Measurements from ENCODE around the gene LYSET. TPM values are rescaled to one million over a fixed set of nuclear protein-coding genes. Genes with fewer than 3 reads are reported as not detected.

LYSET gene
- total and polyA plus RNA-seq, 10 donors, result 8.5 to 29.2 (median 15.2) TPM

GRCh38 chr14:93199031-93199430 lies 13.9 kb downstream of the LYSET start:
- Histone ChIP-seq H3K27ac (no peak overlapping the region), H3K27me3 (replicated peaks in 1 of 7) (no peaks in the 10 kb centered on the region), H3K36me3 (peaks cover 0 to 23% (median 0%) of the 10 kb centered on the region in 6 donors), H3K4me1 (peaks cover 0 to 8% (median 0%) of the 10 kb centered on the region in 6 donors), H3K4me3 (no peak overlapping the region), H3K9me3 (no peaks in the 10 kb centered on the region)
- intact Hi-C loops (cut with DNase I; ENCODE audit: low total_unique reads), result no loop called here
- TF ChIP-seq CTCF (IDR thresholded peaks at IDR 0.05 in 8 of 11, conservative IDR thresholded peaks at IDR 0.05 in 3 of 11) (no peak), POLR2A (IDR thresholded peaks at IDR 0.05) (no peak), POLR2AphosphoS5 (IDR thresholded peaks at IDR 0.05) (no peak)
- no peak for DNase-seq
- 78 to 95% (median 94%) methylated on average over 4 of the region's 4 CpGs for WGBS, 5 donors

DNA sequence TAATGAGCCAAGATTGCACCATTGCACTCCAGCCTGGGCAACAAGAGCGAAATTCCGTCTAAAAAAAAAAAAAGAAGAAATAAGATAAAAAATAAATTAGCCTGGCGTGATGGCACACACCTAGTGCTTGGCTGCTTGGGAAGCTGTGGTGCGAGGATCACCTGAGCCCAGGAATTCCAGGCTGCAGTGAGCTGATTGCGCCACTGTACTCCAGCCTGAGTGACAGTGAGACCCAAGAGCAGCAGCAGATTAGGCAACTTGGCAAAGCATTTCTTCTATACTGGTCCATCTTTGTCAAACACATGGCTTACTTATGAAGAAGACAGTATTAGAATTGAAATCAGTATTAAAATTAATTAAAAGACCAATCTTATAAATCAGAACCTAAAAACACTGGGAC lies 15.4 kb downstream of the LYSET start:
- H3K4me1 ChIP-seq, result peaks cover 8 to 24% (median 12%) of the 10 kb centered on the region in 6 donors
- H3K27ac ChIP-seq, result no peak overlapping the region
- no peaks in the 10 kb centered on the region for H3K27me3 ChIP-seq (replicated peaks in 1 of 7)
- DNase-seq, result no peak
- peaks cover 0 to 23% (median 0%) of the 10 kb centered on the region in 6 donors for H3K36me3 ChIP-seq
- H3K4me3 ChIP-seq, result no peak overlapping the region
- intact Hi-C loops (cut with DNase I; ENCODE audit: low total_unique reads), result no loop called here
- no peaks in the 10 kb centered on the region for H3K9me3 ChIP-seq
- 85 to 95% (median 88%) methylated on average over 5 of the region's 5 CpGs for WGBS, 5 donors
- TF ChIP-seq POLR2A (IDR thresholded peaks at IDR 0.05) (no peak), POLR2AphosphoS5 (IDR thresholded peaks at IDR 0.05) (no peak), CTCF (IDR thresholded peaks at IDR 0.05 in 8 of 11, conservative IDR thresholded peaks at IDR 0.05 in 3 of 11) (no peak)

GRCh38 chr14:93201155-93201704 lies 16.1 kb downstream of the LYSET start:
- DNase-seq, result no peak

More at GRCh38 chr14:93201155-93201704, 16.1 kb downstream of the LYSET start:
- Histone ChIP-seq H3K27ac (no peak overlapping the region), H3K4me3 (no peak overlapping the region), H3K27me3 (replicated peaks in 1 of 7) (no peaks in the 10 kb centered on the region), H3K36me3 (peaks cover 0 to 23% (median 0%) of the 10 kb centered on the region in 6 donors), H3K4me1 (peaks cover 12 to 30% (median 18%) of the 10 kb centered on the region in 6 donors), H3K9me3 (no peaks in the 10 kb centered on the region)
- TF ChIP-seq CTCF (IDR thresholded peaks at IDR 0.05 in 8 of 11, conservative IDR thresholded peaks at IDR 0.05 in 3 of 11), result no peak
- intact Hi-C loops (cut with DNase I; ENCODE audit: low total_unique reads), result no loop called here
- WGBS, 5 donors, result 87 to 96% (median 94%) methylated on average over 7 of the region's 7 CpGs
